ENCODE measurements around the gene RAX. TPM values are rescaled to one million over a fixed set of nuclear protein-coding genes. Genes with fewer than 3 reads are reported as not detected.

Gene RAX
- total RNA-seq, 1 experiment from 2014 or later, result 0.37 TPM

DNA sequence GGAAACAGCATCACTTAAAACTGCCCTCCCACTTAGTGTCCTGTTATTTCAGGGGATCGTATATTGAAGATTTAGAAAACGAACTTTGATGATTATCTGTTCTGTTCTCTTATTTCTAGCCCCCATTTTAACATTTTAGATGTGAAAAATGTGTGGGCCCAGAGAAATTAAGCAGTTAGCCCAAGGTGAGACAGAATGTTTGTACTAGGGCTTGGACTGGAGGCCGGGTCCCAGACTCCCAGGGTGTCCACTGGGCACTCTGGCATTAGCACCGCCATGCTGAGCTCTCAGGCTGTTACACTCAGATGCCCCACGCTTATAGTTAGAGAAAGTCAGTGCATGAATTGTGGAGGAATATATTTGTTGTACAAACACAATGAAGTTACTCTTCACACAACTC lies 5.5 kb upstream of the RAX start:
- Histone ChIP-seq H3K79me1 (ENCODE audit: insufficient read depth, low read depth, low read length, poor library complexity, severe bottlenecking) (no peaks in the 10 kb centered on the region), H3T11ph (ENCODE audit: low read length) (no peak overlapping the region), H4K5ac (ENCODE audit: insufficient read length, low read depth, low read length) (no peak overlapping the region), H3K4me2 (ENCODE audit: insufficient read depth, insufficient read length, low read length) (no peak overlapping the region), H2BK15ac (ENCODE audit: low read depth, low read length) (no peak overlapping the region), H4K8ac (replicated peaks; ENCODE audit: insufficient read length, low read depth, low read length) (no peak overlapping the region), H3K23ac (ENCODE audit: insufficient read length, low read depth, low read length) (no peak overlapping the region), H3K27me3 (ENCODE audit: insufficient read depth, low read length) (peaks cover 35% of the 10 kb centered on the region), H2BK120ac (ENCODE audit: low read depth, low read length, poor library complexity, severe bottlenecking) (no peak overlapping the region), H4K20me1 (ENCODE audit: control insufficient read depth, insufficient read depth, insufficient read length) (no peaks in the 10 kb centered on the region), H3K9me3 (ENCODE audit: control insufficient read depth, low read depth, low read length) (no peaks in the 10 kb centered on the region), H2BK5ac (ENCODE audit: insufficient read length, low read length) (no peak overlapping the region), H4K91ac (ENCODE audit: insufficient read length, low read depth, low read length) (no peak overlapping the region), H3K9ac (ENCODE audit: extremely low read depth, insufficient read length, low read length) (no peak overlapping the region), H3K18ac (ENCODE audit: insufficient read length, low read depth, low read length) (no peak overlapping the region), H3K4me1 (ENCODE audit: insufficient read depth, low read length) (no peaks in the 10 kb centered on the region), H2BK12ac (ENCODE audit: insufficient read length, low read depth, low read length) (no peak overlapping the region), H3K14ac (ENCODE audit: insufficient read depth, low read length) (no peak overlapping the region), H3K23me2 (ENCODE audit: insufficient read length, low read depth, low read length, poor library complexity, severe bottlenecking) (peaks cover 8% of the 10 kb centered on the region), H3K27ac (ENCODE audit: insufficient read length, low read depth, low read length) (no peak overlapping the region), H3K4ac (ENCODE audit: low read depth, low read length) (no peak overlapping the region), H3K79me2 (ENCODE audit: insufficient read depth, low read length) (no peaks in the 10 kb centered on the region), H2BK20ac (ENCODE audit: low read depth, low read length, poor library complexity, severe bottlenecking) (no peak overlapping the region), H2AK5ac (ENCODE audit: insufficient read length, low read length) (no peak overlapping the region), H2AFZ (ENCODE audit: low read length) (no peak overlapping the region), H3K56ac (ENCODE audit: insufficient read length, low read depth, low read length) (no peak overlapping the region)
- no peaks in the 10 kb centered on the region for H3K36me3 Mint-ChIP-seq (ENCODE audit: insufficient read depth in 1 of 3, low read depth in 3 of 3)
- no peak overlapping the region for H3K4me3 Mint-ChIP-seq
- TF ChIP-seq, protein P1, sequence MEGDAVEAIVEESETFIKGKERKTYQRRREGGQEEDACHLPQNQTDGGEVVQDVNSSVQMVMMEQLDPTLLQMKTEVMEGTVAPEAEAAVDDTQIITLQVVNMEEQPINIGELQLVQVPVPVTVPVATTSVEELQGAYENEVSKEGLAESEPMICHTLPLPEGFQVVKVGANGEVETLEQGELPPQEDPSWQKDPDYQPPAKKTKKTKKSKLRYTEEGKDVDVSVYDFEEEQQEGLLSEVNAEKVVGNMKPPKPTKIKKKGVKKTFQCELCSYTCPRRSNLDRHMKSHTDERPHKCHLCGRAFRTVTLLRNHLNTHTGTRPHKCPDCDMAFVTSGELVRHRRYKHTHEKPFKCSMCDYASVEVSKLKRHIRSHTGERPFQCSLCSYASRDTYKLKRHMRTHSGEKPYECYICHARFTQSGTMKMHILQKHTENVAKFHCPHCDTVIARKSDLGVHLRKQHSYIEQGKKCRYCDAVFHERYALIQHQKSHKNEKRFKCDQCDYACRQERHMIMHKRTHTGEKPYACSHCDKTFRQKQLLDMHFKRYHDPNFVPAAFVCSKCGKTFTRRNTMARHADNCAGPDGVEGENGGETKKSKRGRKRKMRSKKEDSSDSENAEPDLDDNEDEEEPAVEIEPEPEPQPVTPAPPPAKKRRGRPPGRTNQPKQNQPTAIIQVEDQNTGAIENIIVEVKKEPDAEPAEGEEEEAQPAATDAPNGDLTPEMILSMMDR (conservative IDR thresholded peaks at IDR 0.05), result no peak
- H3K9me3 Mint-ChIP-seq, result peaks cover 0 to 5% of the 10 kb centered on the region in 2 experiments; a peak in 1 of 5 replicates
- no peak overlapping the region for H3K27ac Mint-ChIP-seq
- peaks cover 99% of the 10 kb centered on the region for H3K27me3 Mint-ChIP-seq (ENCODE audit: low read depth)
- peaks cover 22 to 25% of the 10 kb centered on the region in 2 experiments for H3K4me1 Mint-ChIP-seq
- no peak for DNase-seq
- no CpG with 5 or more reads among the region's 5 CpGs for WGBS (ENCODE audit: extremely low coverage, insufficient read length, low lambda C conversion rate)
